HuH-7 (cell line): ENCODE data around the gene CACNA2D3.

ENCODE experiments used
- DNase-seq: peaks from one replicate; pipeline ENCODE4 v3.0.0; 2011; ENCODE audit warnings: low spot score

The CACNA2D3 gene

GRCh38 chr3:54878145-54878544 is 755.8 kb downstream of the CACNA2D3 start:
- no peak for DNase-seq

- no peak for DNase-seq
Measured at GRCh38 chr3:54882129-54882833, 759.9 kb downstream of the CACNA2D3 start.

- DNase-seq = no peak
Measured at GRCh38 chr3:54888162-54888561, 765.8 kb downstream of the CACNA2D3 start.

GRCh38 chr3:54888873-54889272 is 766.5 kb downstream of the CACNA2D3 start:
- DNase-seq = no peak

DNA sequence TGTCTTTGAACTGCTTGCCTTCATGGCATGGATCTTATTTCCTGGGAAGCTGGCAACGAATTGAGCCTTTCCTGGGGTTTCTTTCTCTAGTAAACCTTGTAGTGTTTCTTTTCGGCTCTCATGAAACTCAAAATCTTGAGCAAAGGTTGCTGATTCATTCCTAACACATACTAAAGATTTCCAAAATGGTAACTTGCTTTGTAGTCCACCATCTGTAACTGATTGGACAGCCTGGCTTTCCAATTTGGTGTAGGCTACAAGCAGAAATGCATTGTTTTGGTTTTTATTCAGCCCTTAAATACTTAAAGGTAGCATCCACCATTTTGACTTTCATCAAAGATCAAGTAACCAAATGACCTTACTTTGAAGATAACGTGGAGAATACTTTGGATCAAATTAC is 767.4 kb downstream of the CACNA2D3 start:
- DNase-seq = no peak

- peak; percentile 3 for DNase-seq
Measured at GRCh38 chr3:54891540-54891897, 769.2 kb downstream of the CACNA2D3 start.

DNA sequence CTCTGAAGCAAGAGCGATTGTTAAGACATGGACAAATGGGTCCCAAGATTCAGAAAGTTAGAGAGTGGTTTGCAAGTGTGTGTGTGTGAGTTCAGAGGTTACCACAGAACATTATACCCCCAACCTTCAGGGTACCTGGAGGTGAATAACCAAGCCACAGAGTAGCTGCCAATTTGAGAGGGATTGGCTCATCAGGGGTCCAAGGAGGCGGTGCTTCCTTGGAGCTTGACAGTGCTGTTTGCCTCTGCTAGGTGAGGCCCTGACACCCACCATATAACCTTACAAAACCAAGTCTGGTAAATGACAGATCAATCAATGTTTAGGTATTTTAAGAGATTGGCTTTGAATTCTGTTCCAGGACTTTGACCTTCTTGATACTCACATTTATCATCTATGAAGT is 769.8 kb downstream of the CACNA2D3 start:
- no peak for DNase-seq

DNA sequence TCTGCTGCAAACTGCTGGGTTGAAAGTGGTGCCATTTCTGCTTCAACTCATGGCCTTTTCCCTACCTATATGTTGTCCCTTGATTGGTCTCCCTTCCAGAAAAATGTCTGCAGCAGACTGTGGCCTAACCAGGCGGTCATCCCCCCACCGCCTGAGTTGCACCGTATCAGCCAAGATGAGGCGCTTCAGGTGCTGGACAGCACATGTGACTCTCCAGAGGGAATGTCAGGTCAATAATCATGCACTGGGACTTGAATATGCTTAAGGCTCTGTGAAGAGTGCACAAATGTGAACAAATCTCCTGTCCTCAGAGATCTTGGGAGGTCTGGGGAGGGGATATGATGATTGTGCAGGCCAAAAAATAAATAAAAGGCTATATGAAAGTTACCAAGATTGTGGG is 773.3 kb downstream of the CACNA2D3 start:
- DNase-seq = no peak

GRCh38 chr3:54897028-54897711 is 774.8 kb downstream of the CACNA2D3 start:
- no peak for DNase-seq

DNA sequence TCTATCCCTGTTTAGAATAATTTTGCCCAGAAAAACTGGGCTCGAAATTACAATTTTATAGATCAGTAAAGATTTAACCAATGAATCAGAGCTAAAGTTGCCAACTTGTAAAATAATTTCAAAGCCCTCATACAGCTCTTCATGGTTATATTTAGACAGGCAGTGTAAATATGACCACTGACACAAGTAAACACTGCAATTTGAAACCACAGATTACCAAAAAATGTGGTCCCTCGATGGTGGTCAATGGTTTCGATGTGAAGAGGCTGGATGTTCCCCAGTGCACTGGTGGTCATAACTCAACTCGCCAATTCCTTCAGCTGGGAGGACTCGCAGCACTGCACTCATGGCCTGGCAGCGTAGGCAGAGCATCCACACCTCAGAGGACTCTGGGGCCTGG is 776.9 kb downstream of the CACNA2D3 start:
- DNase-seq = no peak

DNA sequence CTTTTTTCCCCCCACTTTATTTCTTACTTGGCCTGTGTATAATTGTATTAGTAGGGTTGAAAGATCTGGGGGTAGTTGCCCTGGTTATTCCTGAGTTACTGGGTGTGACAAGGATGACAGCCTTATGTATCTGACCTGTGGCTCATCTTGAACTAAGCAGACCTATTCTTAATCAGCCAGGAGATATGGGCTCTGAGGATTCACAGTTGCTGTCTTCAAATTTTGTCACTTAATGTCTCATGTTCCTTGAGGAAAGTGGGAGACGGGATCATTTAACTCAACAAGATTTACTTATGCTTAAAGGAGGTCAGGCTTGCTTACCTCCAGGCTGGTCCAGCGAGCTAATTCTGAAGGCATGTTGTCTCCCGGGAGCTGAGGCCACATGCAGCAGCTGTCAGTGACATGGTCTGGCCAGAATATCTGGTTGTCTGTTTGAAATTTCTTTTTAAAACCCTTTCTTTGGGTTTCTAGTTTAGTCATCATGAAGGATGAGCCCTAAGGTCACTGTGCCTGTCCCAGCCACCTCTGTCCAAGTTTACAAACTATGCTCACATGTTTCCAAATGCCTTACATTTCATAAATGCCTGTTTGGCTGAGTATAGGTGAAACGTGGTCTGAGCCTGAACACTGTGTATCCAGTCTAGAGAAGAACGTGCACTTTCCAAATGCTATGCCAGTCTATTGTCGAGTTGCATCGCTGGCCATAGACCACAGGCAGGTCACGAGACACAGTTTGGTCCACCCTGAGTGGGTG is 778.7 kb downstream of the CACNA2D3 start:
- DNase-seq = no peak

DNA sequence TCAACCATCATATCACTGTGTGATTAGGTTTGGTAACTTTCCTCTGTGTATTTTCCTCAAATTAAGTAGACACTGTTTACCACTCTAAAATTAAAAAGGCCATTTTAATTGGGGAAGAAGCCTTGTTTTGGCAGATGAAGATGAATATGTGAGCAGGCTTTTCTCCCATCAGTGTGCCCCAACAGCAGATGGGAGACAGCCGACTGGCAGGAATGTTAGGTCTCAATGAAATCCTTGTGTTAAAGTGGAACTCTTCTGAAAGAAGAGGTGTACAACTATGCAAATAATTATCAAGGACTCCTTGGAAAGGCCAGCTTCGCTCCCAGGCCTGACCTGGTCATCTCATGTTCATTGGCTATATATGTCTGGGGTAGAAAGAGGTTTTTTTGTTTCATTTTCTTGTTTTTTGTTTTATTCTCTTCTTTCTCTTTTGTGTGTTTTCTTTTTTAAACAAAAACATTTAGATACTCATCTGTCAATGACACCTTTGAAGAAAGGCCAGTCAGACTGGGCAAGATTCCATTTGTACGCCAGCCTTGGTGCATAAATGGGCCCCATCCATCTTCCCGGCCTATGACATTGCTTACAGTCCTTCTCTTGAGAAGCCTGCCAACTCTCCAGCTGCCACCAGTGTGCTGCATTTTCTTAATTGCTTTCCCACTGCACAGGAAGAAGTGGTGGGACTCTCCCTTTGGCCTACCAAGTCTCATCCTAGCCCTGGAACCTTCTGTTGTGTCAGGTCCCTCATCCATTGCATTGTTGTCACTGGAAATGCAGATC is 779.7 kb downstream of the CACNA2D3 start:
- DNase-seq = no peak

DNA sequence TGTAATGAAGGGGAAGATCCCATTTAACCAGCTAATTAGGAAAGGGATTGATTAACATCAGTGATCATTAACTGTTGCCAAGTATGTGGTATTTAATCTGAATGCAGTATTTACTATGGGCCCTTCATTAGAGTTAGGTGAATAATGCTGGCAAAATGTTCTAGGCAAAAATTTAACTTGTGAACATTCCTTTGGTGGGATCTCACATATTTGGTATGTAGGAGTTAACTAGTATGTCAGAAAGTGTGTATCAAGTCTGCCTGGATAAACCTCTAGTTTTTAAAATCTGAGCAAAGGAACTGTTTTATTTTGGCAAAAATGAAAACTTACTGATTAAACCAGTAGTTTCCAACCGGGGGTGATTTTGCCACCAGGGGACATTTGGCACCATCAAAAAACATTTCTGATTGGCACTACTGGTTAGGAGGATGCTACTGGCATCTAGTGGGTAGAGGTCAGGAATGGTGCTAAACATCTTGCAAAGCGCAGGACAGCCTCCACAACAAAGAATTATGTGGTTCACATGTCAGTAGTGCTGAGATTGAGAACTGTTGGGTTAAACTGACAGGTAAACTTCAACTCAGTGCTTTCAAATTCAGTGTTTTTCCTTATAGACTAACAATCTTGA is 783.0 kb downstream of the CACNA2D3 start:
- DNase-seq = no peak

DNA sequence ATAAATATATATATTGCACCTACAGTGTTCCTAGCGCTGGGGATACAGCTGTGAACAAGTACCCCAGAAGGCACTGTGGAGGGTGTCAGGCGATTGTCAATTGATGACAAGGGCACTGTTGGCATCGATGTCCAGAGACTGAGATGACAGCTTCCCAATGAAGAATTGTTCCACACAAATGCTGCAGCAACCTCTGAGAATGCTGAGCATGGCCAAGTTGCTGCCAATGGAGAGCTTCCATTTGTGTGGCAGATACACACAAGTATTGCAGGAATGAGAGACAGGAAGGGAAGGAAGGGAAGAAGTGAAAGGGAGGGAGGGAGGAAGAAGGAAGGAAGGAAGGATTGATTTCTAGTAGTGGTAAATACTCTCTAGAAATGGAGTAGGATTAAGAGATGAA is 783.6 kb downstream of the CACNA2D3 start:
- DNase-seq = no peak

DNA sequence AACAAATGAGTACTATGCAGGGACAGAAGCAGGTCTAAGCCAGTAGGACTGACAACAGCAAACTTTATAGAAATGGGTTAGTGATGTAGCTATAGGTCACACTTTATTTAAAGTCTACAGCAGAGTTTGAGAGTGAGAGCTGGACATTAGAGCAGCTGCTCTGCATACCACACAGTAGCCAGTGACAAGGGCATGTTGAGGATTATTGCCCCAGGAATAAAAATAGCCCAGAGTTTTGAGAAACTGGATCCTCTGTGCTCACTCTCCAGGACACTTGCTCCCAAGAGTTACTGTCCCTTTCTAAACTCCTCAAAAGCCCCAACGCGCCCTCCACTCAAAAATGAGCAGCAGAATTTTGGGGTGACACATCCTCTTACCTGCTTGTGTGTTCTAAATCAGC is 784.4 kb downstream of the CACNA2D3 start:
- DNase-seq = no peak

DNA sequence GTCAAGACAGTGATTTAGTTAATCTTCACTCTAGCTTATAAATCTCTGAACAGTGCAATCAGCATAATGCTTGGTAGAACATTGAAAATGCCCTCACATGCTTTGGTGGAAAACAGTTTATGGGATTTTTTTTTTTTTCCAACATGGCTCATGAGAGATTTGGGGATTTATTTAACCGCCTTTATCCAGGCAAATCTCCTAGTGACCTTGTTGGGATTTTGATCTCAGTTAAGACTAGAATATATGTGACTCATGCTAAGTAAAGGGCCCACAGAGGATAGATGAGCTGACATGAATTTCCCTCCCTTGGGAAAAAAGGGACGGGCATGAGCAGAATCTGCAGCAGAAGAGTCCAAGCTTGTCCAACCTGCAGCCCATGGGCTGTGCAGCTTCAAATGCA is 786.8 kb downstream of the CACNA2D3 start:
- DNase-seq = no peak

GRCh38 chr3:54914180-54914579 is 791.8 kb downstream of the CACNA2D3 start:
- no peak for DNase-seq

GRCh38 chr3:54915181-54915580 is 792.8 kb downstream of the CACNA2D3 start:
- DNase-seq = no peak

DNA sequence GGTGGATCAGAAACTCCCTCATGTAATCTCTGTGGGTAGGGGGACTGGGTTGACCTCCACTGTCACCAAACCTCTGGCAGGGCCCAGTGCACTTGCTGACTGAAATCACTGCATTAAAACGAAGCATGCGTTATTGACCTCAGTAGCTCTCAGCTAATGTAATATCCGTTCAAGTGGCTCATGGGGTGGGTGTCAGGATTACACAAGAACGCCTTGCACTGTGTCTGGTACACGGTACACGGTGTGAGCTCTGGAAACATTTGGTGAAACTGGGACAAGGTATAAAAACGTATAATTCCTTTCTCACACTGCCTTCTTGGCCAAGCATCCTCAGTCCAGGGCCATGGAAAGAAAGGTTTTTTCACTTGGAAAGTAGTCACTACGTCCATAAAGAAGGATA is 793.6 kb downstream of the CACNA2D3 start:
- DNase-seq = no peak

GRCh38 chr3:54916732-54917131 is 794.4 kb downstream of the CACNA2D3 start:
- no peak for DNase-seq

GRCh38 chr3:54917174-54917573 is 794.8 kb downstream of the CACNA2D3 start:
- no peak for DNase-seq

DNA sequence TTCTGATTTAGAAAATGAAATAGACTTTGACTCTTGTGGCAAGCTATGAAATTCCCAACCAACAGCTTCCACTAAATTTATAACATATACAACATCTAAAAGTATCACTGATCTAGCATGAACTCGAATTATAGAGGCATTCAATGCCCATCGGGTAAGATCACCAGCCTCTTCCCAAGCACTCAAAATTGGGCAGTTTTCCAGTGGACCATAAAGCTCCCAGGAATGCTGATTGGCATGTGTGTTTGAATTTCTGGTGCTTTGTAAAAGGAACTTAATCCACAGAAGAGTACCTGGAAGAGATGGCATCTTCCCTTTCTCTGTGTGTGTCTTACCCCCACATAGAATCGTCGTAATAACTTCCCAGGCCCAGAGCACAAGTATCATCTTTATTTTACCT is 795.5 kb downstream of the CACNA2D3 start:
- no peak for DNase-seq
